ENCODE data around the gene KDM4B. TPM values are rescaled to one million over a fixed set of nuclear protein-coding genes. Genes with fewer than 3 reads are reported as not detected.

KDM4B gene
- total and polyA plus RNA-seq, 4 donors, result 3.2 to 19.7 (median 12.9) TPM

- Histone ChIP-seq H3K9ac (ENCODE audit: low read depth in 1 of 2, low read length in 2 of 2) (no peak overlapping the region), H3K4me3 (ENCODE audit: low read depth in 1 of 3, low read length in 3 of 3) (no peak overlapping the region), H3K9me3 (ENCODE audit: control insufficient read depth in 4 of 4, low read length in 3 of 4) (no peaks in the 10 kb centered on the region), H3K4me1 (ENCODE audit: control insufficient read depth in 4 of 4, insufficient read depth in 4 of 4, low read length in 3 of 4) (peaks cover 0 to 3% (median under 1%) of the 10 kb centered on the region in 4 donors), H3K36me3 (ENCODE audit: control insufficient read depth in 4 of 4, insufficient read depth in 3 of 4, low read depth in 1 of 4, low read length in 3 of 4) (peaks cover 0 to 2% (median 0%) of the 10 kb centered on the region in 4 donors), H3K27ac (ENCODE audit: low read depth in 1 of 2, low read length in 2 of 2) (no peak overlapping the region), H3K27me3 (ENCODE audit: control insufficient read depth in 4 of 4, insufficient read depth in 4 of 4, low read length in 3 of 4) (no peaks in the 10 kb centered on the region)
- TF ChIP-seq GABPA (IDR thresholded peaks at IDR 0.05 in 1 of 2, conservative IDR thresholded peaks at IDR 0.05 in 1 of 2) (no peak), NR2F2 (IDR thresholded peaks at IDR 0.05) (no peak)
- TF ChIP-seq, protein P1, sequence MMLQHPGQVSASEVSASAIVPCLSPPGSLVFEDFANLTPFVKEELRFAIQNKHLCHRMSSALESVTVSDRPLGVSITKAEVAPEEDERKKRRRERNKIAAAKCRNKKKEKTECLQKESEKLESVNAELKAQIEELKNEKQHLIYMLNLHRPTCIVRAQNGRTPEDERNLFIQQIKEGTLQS (IDR thresholded peaks at IDR 0.05), result no peak
- TF ChIP-seq, protein P2, sequence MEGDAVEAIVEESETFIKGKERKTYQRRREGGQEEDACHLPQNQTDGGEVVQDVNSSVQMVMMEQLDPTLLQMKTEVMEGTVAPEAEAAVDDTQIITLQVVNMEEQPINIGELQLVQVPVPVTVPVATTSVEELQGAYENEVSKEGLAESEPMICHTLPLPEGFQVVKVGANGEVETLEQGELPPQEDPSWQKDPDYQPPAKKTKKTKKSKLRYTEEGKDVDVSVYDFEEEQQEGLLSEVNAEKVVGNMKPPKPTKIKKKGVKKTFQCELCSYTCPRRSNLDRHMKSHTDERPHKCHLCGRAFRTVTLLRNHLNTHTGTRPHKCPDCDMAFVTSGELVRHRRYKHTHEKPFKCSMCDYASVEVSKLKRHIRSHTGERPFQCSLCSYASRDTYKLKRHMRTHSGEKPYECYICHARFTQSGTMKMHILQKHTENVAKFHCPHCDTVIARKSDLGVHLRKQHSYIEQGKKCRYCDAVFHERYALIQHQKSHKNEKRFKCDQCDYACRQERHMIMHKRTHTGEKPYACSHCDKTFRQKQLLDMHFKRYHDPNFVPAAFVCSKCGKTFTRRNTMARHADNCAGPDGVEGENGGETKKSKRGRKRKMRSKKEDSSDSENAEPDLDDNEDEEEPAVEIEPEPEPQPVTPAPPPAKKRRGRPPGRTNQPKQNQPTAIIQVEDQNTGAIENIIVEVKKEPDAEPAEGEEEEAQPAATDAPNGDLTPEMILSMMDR (IDR thresholded peaks at IDR 0.05; ENCODE audit: low read depth, low read length, missing input control), result no peak
- TF ChIP-seq, protein P3, sequence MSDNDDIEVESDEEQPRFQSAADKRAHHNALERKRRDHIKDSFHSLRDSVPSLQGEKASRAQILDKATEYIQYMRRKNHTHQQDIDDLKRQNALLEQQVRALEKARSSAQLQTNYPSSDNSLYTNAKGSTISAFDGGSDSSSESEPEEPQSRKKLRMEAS (IDR thresholded peaks at IDR 0.05), result no peak
- WGBS, result 94% methylated on average over 10 of the region's 10 CpGs
- DNase-seq (ENCODE audit: low spot score), result no peak
These were observed 56.1 kb downstream of the KDM4B start for GRCh38 chr19:5025027-5025426.

DNA sequence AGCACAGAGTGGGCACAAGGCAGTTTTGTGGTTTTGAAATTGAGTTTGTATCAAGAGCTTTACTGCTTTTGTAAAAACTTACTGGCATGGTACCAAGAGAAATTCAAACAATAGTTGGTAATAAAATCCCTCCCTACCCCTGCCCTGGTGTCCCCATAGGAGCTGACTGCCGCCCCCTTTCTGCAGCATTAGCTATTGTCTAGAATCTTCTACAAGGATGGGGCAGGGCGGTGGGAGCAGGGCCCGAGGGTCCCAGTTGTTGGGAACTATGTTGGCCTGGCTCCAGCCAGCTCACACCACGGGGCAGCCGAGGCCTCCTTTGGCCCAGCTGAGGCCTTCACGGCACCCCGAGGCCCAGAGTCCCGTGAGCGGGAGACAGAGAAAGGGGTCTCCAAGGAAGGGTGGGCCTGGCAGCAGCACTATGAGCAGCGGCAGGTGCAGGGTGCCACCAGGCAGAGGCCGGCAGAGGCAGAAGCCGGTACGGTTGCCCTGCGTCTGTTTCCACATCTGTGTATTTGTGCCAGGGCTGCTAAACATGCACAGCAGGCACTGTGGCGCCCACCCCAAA lies 57.9 kb downstream of the KDM4B start:
- TF ChIP-seq, protein P1 (IDR thresholded peaks at IDR 0.05), result no peak
- no peak for TF ChIP-seq SP1 (IDR thresholded peaks at IDR 0.05)
- H3K9me3 ChIP-seq (ENCODE audit: control insufficient read depth in 4 of 4, low read length in 3 of 4), result no peaks in the 10 kb centered on the region
- H3K4me3 ChIP-seq (ENCODE audit: low read depth in 1 of 3, low read length in 3 of 3), result no peak overlapping the region
- DNase-seq (ENCODE audit: low spot score), result no peak
- 83% methylated on average over 15 of the region's 15 CpGs for WGBS
- H3K9ac ChIP-seq (ENCODE audit: low read depth in 1 of 2, low read length in 2 of 2), result no peak overlapping the region
- no peaks in the 10 kb centered on the region for H3K36me3 ChIP-seq (ENCODE audit: control insufficient read depth in 4 of 4, insufficient read depth in 3 of 4, low read depth in 1 of 4, low read length in 3 of 4)
- no peak overlapping the region for H3K27ac ChIP-seq (ENCODE audit: low read depth in 1 of 2, low read length in 2 of 2)
- H3K4me1 ChIP-seq (ENCODE audit: control insufficient read depth in 4 of 4, insufficient read depth in 4 of 4, low read length in 3 of 4), result peaks cover 0 to 3% (median under 1%) of the 10 kb centered on the region in 4 donors
- H3K27me3 ChIP-seq (ENCODE audit: control insufficient read depth in 4 of 4, insufficient read depth in 4 of 4, low read length in 3 of 4), result no peaks in the 10 kb centered on the region

GRCh38 chr19:5028229-5028886 lies 59.4 kb downstream of the KDM4B start:
- 92% methylated on average over 15 of the region's 15 CpGs for WGBS
- no peak overlapping the region for H3K27ac ChIP-seq (ENCODE audit: low read depth in 1 of 2, low read length in 2 of 2)
- peaks cover 0 to 3% (median under 1%) of the 10 kb centered on the region in 4 donors for H3K4me1 ChIP-seq (ENCODE audit: control insufficient read depth in 4 of 4, insufficient read depth in 4 of 4, low read length in 3 of 4)
- TF ChIP-seq GABPA (IDR thresholded peaks at IDR 0.05 in 1 of 2, conservative IDR thresholded peaks at IDR 0.05 in 1 of 2) (no peak), REST (IDR thresholded peaks at IDR 0.05) (no peak), RAD21 (IDR thresholded peaks at IDR 0.05) (no peak), TAF1 (conservative IDR thresholded peaks at IDR 0.05) (no peak), FOXA2 (IDR thresholded peaks at IDR 0.05) (no peak), HNF4G (IDR thresholded peaks at IDR 0.05) (no peak), ZBTB33 (IDR thresholded peaks at IDR 0.05) (no peak), JUND (IDR thresholded peaks at IDR 0.05) (no peak), EGR1 (IDR thresholded peaks at IDR 0.05; ENCODE audit: low read depth in 2 of 2) (no peak), RXRA (IDR thresholded peaks at IDR 0.05) (no peak), NR2F2 (IDR thresholded peaks at IDR 0.05) (no peak)
- TF ChIP-seq, protein P2 (IDR thresholded peaks at IDR 0.05; ENCODE audit: low read depth, low read length, missing input control), result no peak

More at GRCh38 chr19:5028229-5028886, 59.4 kb downstream of the KDM4B start:
- H3K36me3 ChIP-seq (ENCODE audit: control insufficient read depth in 4 of 4, insufficient read depth in 3 of 4, low read depth in 1 of 4, low read length in 3 of 4), result peaks cover 0 to 7% (median 4%) of the 10 kb centered on the region in 4 donors
- no peaks in the 10 kb centered on the region for H3K27me3 ChIP-seq (ENCODE audit: control insufficient read depth in 4 of 4, insufficient read depth in 4 of 4, low read length in 3 of 4)
- no peak overlapping the region for H3K4me3 ChIP-seq (ENCODE audit: low read depth in 1 of 3, low read length in 3 of 3)
- no peaks in the 10 kb centered on the region for H3K9me3 ChIP-seq (ENCODE audit: control insufficient read depth in 4 of 4, low read length in 3 of 4)
- no peak overlapping the region for H3K9ac ChIP-seq (ENCODE audit: low read depth in 1 of 2, low read length in 2 of 2)
- no peak for DNase-seq (ENCODE audit: low spot score)
